GM21423 (cell line): ENCODE data around the gene PLEKHH2.

ENCODE experiments used
- ATAC-seq: cut with Tn5 transposase; IDR thresholded peaks from one replicate; pipeline ENCODE4 v1.9.1; 2021; ENCODE audit warnings: mild to moderate bottlenecking, moderate library complexity; ENCODE audit not compliant: unreplicated experiment

Gene PLEKHH2

GRCh38 chr2:43758739-43759138, 121.7 kb downstream of the PLEKHH2 start:
- ATAC-seq, result no peak

DNA sequence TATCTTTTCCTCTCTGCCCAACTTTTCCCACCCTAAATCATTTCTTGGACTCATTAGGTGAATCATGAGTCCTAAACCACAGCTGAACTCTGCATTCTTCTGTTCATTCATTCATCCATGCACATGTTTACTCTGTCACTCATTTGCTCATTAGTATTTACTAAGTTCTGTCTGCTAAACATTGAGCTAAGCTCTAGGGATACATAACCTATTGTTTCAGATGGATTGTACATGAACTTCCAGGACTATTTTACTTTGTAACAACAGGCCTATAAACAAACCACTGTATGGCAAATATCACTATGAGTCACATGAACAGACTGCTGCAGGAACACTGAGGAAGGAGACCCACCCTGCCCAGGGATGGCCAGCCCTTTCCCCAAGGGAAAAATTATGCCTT, 122.1 kb downstream of the PLEKHH2 start:
- no peak for ATAC-seq

DNA sequence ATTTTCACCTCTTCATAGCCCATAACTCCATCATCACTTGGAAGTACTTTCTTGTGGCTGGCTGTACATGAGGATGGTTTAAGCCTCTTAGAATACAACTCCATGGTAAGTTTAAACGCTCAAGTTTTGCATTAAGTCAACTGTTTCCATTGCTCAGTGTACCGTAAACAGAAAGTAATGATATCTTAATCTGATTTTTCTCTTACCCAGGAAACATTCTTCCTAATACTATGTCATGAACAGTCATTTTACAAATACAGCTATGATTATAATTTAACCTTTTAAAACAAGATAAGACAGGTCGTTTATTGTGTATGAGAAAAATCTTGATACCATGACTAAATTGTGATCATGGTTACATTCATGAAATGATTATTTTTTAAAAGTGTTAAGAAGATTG, 125.2 kb downstream of the PLEKHH2 start:
- no peak for ATAC-seq

- ATAC-seq, result no peak
Measured at GRCh38 chr2:43763091-43763490, 126.0 kb downstream of the PLEKHH2 start.

DNA sequence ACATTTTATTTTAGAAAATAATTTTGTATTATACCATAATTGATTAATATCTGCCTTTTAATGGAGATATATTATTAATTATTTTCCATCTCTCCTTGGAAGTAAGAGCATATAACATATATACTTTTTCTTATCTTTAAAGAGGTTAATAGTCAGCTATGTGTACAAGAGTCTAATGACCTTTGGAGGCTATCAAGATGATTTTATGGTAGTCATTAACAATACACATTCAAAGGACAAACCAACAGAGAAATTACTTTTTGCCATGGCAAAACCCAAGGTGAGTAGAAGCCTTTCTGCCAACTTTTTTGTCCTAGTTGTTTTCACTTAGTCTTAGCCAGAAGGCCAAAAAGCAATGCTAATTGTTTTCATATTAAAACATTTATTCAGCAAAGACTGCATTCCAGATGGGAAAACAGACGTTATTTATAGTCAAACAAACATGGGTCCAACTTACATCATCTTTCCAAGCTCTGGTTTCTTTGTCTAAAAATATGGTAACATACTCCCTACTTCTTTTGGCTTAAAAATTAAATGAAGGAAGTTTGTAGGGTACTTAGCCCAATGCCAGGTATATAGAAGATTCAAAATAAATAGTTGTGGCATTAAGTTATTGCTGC, 127.1 kb downstream of the PLEKHH2 start:
- ATAC-seq, result no peak

DNA sequence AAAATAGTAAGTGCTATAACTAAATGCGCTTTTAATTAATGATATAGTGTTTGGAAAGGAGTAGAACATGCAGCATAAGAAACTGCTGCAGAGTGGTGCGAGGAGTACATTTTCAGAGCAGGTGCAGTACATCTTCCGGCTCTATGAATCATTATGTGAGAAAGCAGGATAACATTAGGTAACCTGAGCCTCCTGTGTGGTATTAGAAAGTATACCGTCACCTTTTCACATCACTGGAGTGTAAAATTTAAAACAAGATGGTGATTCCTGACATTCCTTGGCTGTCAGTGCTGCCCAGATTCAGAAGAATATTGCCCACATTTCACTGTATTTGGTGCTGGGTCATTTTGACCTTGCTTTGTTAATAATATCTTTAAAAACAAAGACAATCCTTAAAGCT, 128.9 kb downstream of the PLEKHH2 start:
- ATAC-seq, result no peak

- peak; percentile 99 for ATAC-seq
Measured at GRCh38 chr2:43773876-43774613, 137.0 kb downstream of the PLEKHH2 start, which contains the start of gene DYNC2LI1. DYNC2LI1 (plus strand) TSS chr2:43774039; CDS start chr2:43774139, 100 bp downstream.

DNA sequence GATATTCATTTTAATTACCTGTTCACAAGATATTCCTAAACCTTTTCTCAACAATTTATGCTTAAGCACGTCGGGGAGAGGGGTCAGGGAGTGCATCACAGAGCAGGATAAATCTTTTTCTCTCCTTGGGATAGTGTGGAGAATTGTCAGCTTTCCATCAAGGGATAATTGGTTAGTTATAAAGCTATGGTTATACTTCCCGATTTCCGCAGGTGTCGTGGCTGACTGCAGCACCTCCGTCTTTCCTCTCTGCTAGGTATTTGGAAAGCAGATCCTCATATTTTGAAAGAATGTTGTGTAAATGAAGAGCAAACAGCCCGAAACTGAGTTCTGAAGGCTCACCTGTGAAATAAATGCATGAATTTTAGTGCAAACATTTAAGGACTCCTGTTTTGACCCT, 137.6 kb downstream of the PLEKHH2 start:
- no peak for ATAC-seq

DNA sequence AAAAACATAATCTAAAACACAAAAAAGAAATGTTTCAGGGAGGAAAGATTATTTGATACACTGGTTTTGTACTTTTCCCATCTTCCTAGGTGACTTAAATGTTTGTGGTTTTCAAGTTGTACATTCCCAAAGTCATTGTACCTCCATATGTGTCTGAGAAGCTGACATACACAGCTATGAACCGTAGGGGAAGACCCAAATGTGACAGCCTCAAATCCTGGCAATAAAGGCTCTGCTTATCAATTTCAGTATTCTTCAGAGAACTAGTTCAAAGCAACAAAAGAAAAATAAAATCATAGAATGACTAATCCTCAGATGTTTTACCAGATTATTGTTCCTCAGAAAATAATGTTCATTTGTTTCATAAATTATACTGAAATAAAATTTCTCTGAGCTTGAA, 139.3 kb downstream of the PLEKHH2 start:
- ATAC-seq, result no peak

DNA sequence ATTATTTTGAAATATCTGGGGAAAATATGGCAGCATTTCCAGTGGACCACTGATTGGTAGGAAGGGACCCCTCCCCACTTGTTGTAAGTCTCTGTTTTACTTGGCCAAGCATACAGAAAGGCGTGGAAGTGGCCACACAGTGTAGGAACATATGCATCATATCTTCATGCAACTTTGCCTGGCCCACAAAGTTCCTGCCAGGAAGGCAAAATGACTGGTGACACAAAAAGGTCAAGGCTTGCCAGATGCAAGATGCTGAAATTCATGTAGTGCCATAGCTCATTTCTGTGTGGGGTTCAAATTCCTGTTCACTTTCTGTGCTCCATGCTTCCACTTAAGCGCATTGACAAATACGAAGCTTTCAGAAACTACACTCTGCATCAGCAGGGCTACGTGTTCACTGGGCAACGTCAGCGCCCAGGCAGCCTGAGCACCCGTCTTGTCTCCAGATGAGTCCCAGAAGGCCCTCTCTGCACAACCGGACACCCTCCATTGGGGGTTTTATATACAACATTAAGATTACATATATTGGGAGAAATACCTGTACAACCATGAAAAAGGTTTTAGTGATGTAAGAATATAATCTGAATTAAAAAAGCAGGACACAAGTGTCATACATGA, 140.4 kb downstream of the PLEKHH2 start:
- ATAC-seq, result no peak

GRCh38 chr2:43778233-43778632, 141.2 kb downstream of the PLEKHH2 start:
- no peak for ATAC-seq

DNA sequence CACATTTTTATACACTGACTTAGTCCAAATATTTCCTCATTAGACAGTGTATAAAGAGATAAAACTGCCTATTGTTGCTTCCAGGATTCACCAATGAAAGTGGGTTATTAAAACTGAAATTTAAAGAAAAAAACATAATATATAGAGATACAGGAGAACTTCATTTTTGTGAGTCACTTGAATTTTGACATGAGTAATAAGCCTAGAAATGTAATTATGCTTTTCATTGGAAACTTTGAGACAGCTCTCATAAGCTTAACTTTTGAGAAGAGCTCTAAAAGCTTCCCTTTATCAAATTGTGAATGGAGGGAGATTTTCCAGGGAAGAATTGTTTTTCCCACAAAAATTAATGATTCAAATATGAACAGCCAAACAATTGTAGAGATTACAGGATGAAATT, 150.8 kb downstream of the PLEKHH2 start:
- no peak for ATAC-seq

DNA sequence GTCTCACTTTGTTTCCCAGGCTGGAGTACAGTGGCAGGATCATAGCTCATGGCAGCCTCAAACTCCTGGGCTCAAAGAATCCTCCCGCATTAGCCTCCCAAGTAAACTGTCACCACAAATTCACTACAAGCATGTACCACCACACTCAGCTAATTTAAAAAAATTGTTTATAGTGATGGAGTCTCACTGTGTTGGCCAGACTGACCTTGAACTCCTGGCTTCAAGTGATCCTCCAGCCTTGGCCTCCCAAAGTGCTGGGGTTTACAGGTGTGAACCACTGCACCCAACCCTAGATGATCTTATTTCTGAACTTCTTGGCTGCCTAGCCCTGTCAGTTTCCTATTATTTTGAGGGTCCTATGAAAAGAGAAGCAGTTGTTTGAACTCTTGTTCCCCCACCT, 151.6 kb downstream of the PLEKHH2 start:
- ATAC-seq, result no peak

DNA sequence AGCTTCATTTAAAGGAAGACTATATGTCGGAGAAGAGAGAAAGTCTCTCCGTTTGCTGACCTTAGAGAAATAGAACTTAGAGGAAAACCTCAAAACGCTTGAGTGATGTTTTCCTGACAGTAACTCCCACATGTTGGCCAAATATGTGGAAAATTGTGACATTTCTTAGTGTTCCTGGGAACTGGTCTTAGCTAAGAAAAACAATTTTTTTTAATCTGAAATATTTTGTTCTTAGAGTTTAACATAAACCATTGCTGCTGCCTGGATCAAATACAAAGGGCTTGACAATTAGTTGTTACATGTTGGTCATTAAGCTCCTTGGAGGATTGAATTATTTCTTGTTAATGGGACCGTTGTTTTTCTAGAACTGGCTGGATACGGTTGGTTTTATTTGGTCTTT, 153.1 kb downstream of the PLEKHH2 start:
- no peak for ATAC-seq

- no peak for ATAC-seq
Measured at GRCh38 chr2:43791035-43791765, 154.1 kb downstream of the PLEKHH2 start.

GRCh38 chr2:43792653-43793052, 155.6 kb downstream of the PLEKHH2 start:
- ATAC-seq, result peak; percentile 62

DNA sequence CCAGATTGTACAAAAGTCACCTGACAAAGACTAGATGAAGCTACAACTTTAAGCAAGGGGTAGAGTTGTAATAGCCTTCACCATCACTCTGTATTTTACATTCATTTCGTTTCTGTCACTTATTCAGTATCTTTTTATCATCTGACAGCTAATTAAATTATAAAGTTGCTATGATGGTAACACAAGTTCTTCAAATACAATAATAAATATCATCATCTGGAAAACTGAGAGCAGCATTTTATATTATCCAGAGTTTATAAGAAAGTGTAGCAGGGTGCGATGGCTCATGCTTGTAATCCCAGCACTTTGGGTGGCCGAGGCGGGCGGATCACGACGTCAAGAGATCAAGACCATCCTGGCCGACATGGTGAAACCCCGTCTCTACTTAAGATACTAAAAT, 157.9 kb downstream of the PLEKHH2 start:
- ATAC-seq, result no peak

GRCh38 chr2:43796206-43796605, 159.1 kb downstream of the PLEKHH2 start:
- ATAC-seq, result no peak

- ATAC-seq, result no peak
Measured at GRCh38 chr2:43798300-43798699, 161.2 kb downstream of the PLEKHH2 start.

DNA sequence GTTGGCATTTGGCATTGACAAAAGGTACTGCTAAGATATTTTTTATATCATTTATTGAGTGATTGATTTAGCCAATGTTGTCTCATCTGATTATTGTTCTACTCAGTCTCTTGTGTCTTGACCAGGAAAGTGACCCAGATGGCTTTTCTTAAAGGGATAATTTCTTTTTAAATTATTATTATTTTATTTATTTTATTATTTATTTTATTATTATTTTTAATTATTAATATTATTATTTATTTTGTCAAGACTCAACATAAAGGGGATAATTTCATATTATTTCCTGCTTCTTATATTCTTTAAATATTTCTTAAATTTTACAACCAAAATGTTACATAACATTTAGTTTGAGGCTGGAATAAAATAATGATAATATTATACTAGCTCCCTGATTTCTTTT, 163.8 kb downstream of the PLEKHH2 start:
- ATAC-seq, result no peak

- no peak for ATAC-seq
Measured at GRCh38 chr2:43802135-43802534, 165.1 kb downstream of the PLEKHH2 start.

GRCh38 chr2:43803113-43803512, 166.1 kb downstream of the PLEKHH2 start:
- no peak for ATAC-seq
